ENCODE measurements around the gene TEX50.
A peak's percentile ranks its signal among the peaks of the same experiment; 100 is the strongest.
"Not testable (repeated sequence)": the region's sequence is repeated elsewhere in the genome, so short reads cannot be mapped to it uniquely, and the experiment has no call there.

Gene TEX50

GRCh38 chr1:173661271-173661670 lies 26.1 kb downstream of the TEX50 start:
- no peak for FAIRE-seq
- no peak for DNase-seq (ENCODE audit: insufficient read length, low spot score)

GRCh38 chr1:173661763-173662162 lies 26.6 kb downstream of the TEX50 start:
- no peak for DNase-seq (ENCODE audit: insufficient read length, low spot score)

GRCh38 chr1:173663159-173663558 lies 28.0 kb downstream of the TEX50 start:
- FAIRE-seq (peak; percentile 4), DNase-seq (ENCODE audit: insufficient read length, low spot score) (no peak)

More at GRCh38 chr1:173661763-173662162, 26.6 kb downstream of the TEX50 start:
- FAIRE-seq: no peak

GRCh38 chr1:173666646-173667045 lies 31.5 kb downstream of the TEX50 start:
- FAIRE-seq (no peak), DNase-seq (ENCODE audit: insufficient read length, low spot score) (no peak)

- DNase-seq (ENCODE audit: insufficient read length, low spot score) (no peak), FAIRE-seq (no peak)
These were observed 34.4 kb downstream of the TEX50 start, which contains the start of gene ANKRD45 for GRCh38 chr1:173669491-173669941. ANKRD45 (minus strand) TSS chr1:173669851; CDS start chr1:173659418, 10,433 bp downstream.

GRCh38 chr1:173674496-173674895 lies 39.4 kb downstream of the TEX50 start:
- FAIRE-seq: not testable (repeated sequence)

GRCh38 chr1:173680152-173680551 lies 45.0 kb downstream of the TEX50 start:
- not testable (repeated sequence) for DNase-seq (ENCODE audit: insufficient read length, low spot score); FAIRE-seq

More at GRCh38 chr1:173674496-173674895, 39.4 kb downstream of the TEX50 start:
- not testable (repeated sequence) for DNase-seq (ENCODE audit: insufficient read length, low spot score)

GRCh38 chr1:173682184-173682583 lies 47.0 kb downstream of the TEX50 start:
- no peak for DNase-seq (ENCODE audit: insufficient read length, low spot score)
- no peak for FAIRE-seq

GRCh38 chr1:173683838-173684237 lies 48.7 kb downstream of the TEX50 start:
- not testable (repeated sequence) for FAIRE-seq; DNase-seq (ENCODE audit: insufficient read length, low spot score)

- not testable (repeated sequence) for DNase-seq (ENCODE audit: insufficient read length, low spot score); FAIRE-seq
These were observed 50.0 kb downstream of the TEX50 start for GRCh38 chr1:173685121-173685520.

Measured in GM19239 (cell line).